ENCODE data around the gene HYOU1. TPM values are rescaled to one million over a fixed set of nuclear protein-coding genes. Genes with fewer than 3 reads are reported as not detected.

HYOU1 gene
- total RNA-seq, 2 donors from 2014 or later: 277 to 315 TPM

DNA sequence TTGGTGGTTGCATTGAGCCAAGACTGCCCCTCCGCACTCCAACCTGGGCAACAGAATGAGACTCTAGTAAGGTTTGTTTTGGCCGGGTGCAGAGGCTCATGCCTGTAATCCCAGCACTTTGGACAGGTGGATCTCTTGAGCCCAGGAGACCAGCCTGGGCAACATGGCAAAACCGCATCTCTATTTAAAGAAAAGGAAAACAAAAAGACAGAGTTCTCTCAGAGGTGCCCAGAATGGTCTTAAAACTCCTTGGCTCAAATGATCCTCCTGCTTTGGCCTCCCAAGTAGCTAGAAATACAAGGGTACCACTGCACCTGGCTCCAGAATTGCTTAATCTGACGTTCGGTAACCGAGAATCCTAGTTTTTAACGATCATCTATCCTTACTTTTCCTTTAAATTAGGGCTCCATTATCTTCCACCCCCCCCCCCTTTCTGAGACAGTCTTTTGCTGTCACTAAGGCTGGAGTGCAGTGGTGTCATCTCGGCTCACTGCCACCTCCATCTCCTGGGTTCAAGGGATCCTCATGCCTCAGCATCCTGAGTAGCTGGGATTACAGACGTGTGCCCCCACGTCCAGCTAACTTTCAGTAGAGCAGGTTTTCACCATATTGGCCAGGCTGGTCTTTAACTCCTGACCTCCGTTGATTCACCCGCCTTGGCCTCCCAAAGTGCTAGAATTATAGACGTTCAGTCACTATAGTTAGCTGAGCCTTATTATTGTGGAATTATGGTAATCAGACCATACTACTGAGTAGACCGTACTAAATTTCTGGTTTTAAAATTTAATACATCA lies 40.6 kb downstream of the HYOU1 start:
- Mint-ChIP-seq H3K4me1 (peaks cover 10% of the 10 kb centered on the region), H3K4me3 (peak overlapping the region; percentile 100), H3K9me3 (no peaks in the 10 kb centered on the region), H3K27ac (peak overlapping the region; percentile 75), H3K36me3 (ENCODE audit: low read depth) (peaks cover 64% of the 10 kb centered on the region), H3K27me3 (ENCODE audit: insufficient read depth) (no peaks in the 10 kb centered on the region)
- peaks cover 6% of the 10 kb centered on the region for H3K4me1 ChIP-seq (ENCODE audit: control insufficient read depth, insufficient read depth, low read length)
- H3K4me3 ChIP-seq (ENCODE audit: low read length): peak overlapping the region; percentile 99
- H3K27ac ChIP-seq (ENCODE audit: low read depth, low read length): no peak overlapping the region
- H3K9me3 ChIP-seq (ENCODE audit: control insufficient read depth, low read length): no peaks in the 10 kb centered on the region
- peak overlapping the region; percentile 94 for H3K9ac ChIP-seq (ENCODE audit: extremely low read depth, low read length, poor library complexity, severe bottlenecking)
- no peaks in the 10 kb centered on the region for H3K27me3 ChIP-seq (ENCODE audit: control insufficient read depth, insufficient read depth, low read length, poor library complexity, severe bottlenecking)
- no peak for DNase-seq
- TF ChIP-seq, protein P1, sequence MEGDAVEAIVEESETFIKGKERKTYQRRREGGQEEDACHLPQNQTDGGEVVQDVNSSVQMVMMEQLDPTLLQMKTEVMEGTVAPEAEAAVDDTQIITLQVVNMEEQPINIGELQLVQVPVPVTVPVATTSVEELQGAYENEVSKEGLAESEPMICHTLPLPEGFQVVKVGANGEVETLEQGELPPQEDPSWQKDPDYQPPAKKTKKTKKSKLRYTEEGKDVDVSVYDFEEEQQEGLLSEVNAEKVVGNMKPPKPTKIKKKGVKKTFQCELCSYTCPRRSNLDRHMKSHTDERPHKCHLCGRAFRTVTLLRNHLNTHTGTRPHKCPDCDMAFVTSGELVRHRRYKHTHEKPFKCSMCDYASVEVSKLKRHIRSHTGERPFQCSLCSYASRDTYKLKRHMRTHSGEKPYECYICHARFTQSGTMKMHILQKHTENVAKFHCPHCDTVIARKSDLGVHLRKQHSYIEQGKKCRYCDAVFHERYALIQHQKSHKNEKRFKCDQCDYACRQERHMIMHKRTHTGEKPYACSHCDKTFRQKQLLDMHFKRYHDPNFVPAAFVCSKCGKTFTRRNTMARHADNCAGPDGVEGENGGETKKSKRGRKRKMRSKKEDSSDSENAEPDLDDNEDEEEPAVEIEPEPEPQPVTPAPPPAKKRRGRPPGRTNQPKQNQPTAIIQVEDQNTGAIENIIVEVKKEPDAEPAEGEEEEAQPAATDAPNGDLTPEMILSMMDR (conservative IDR thresholded peaks at IDR 0.05): no peak
- 88 to 91% methylated on average over 10 to 13 of the region's 14 CpGs for WGBS, 2 experiments (ENCODE audit: insufficient coverage in 1 of 2, insufficient read length in 1 of 2)
- peaks cover 67% of the 10 kb centered on the region for H3K36me3 ChIP-seq (ENCODE audit: control insufficient read depth, insufficient read depth, low read length)

DNA sequence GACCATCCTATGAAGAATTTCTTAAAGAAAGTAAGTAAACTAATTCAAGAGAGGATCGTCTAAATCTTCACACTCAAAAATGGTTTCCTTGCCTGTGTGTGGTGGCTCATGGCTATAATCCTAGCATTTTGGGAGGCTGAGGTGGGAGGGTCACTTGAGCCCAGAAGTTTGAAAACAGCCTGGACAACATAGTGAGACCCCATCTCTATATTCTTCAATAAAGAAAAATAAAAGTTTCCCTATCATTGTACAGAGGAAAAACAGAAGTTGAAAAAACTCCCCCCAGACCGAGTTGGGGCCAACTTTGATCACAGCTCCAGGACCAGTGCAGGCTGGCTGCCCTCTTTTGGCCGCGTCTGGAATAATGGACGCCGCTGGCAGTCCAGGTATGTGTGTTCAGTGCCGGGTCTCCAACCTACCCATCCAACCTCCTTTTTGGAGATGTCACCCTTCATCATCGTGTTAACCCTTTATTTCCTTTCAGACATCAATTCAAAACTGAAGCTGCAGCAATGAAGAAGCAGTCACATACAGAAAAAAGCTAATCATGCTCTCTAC lies 41.9 kb downstream of the HYOU1 start:
- Mint-ChIP-seq H3K27me3 (ENCODE audit: insufficient read depth) (no peaks in the 10 kb centered on the region), H3K36me3 (ENCODE audit: low read depth) (peaks cover 65% of the 10 kb centered on the region), H3K27ac (peak overlapping the region; percentile 15), H3K4me3 (no peak overlapping the region), H3K9me3 (no peaks in the 10 kb centered on the region), H3K4me1 (peaks cover 10% of the 10 kb centered on the region)
- Histone ChIP-seq H3K27me3 (ENCODE audit: control insufficient read depth, insufficient read depth, low read length, poor library complexity, severe bottlenecking) (no peaks in the 10 kb centered on the region), H3K27ac (ENCODE audit: low read depth, low read length) (no peak overlapping the region), H3K4me1 (ENCODE audit: control insufficient read depth, insufficient read depth, low read length) (peaks cover 6% of the 10 kb centered on the region), H3K9ac (ENCODE audit: extremely low read depth, low read length, poor library complexity, severe bottlenecking) (no peak overlapping the region), H3K4me3 (ENCODE audit: low read length) (no peak overlapping the region), H3K9me3 (ENCODE audit: control insufficient read depth, low read length) (no peaks in the 10 kb centered on the region), H3K36me3 (ENCODE audit: control insufficient read depth, insufficient read depth, low read length) (peaks cover 73% of the 10 kb centered on the region)
- TF ChIP-seq, protein P1 (conservative IDR thresholded peaks at IDR 0.05): no peak
- peak; percentile 48 for DNase-seq
- WGBS, 2 experiments (ENCODE audit: insufficient coverage in 1 of 2, insufficient read length in 1 of 2): 81 to 82% methylated on average over 7 to 8 of the region's 8 CpGs

GRCh38 chr11:119014209-119014924 lies 42.6 kb downstream of the HYOU1 start:
- Mint-ChIP-seq H3K36me3 (ENCODE audit: low read depth) (peaks cover 65% of the 10 kb centered on the region), H3K9me3 (no peaks in the 10 kb centered on the region), H3K4me1 (peaks cover 7% of the 10 kb centered on the region), H3K4me3 (no peak overlapping the region), H3K27me3 (ENCODE audit: insufficient read depth) (no peaks in the 10 kb centered on the region), H3K27ac (peak overlapping the region; percentile 62)
- no peak overlapping the region for H3K4me3 ChIP-seq (ENCODE audit: low read length)
- H3K4me1 ChIP-seq (ENCODE audit: control insufficient read depth, insufficient read depth, low read length): peaks cover 2% of the 10 kb centered on the region
- no peaks in the 10 kb centered on the region for H3K27me3 ChIP-seq (ENCODE audit: control insufficient read depth, insufficient read depth, low read length, poor library complexity, severe bottlenecking)
- DNase-seq: no peak
- TF ChIP-seq, protein P1 (conservative IDR thresholded peaks at IDR 0.05): no peak
- peaks cover 77% of the 10 kb centered on the region for H3K36me3 ChIP-seq (ENCODE audit: control insufficient read depth, insufficient read depth, low read length)
- H3K9ac ChIP-seq (ENCODE audit: extremely low read depth, low read length, poor library complexity, severe bottlenecking): no peak overlapping the region
- WGBS, 2 experiments (ENCODE audit: insufficient coverage in 1 of 2, insufficient read length in 1 of 2): 89 to 90% methylated on average over 14 to 17 of the region's 17 CpGs
- no peak overlapping the region for H3K27ac ChIP-seq (ENCODE audit: low read depth, low read length)
- no peaks in the 10 kb centered on the region for H3K9me3 ChIP-seq (ENCODE audit: control insufficient read depth, low read length)
